NB4 (cell line): ENCODE results near the gene OR4D1.

Experiments
- CTCF ChIP-seq: IDR thresholded peaks from one replicate; pipeline ENCODE4 v1.5.1; 2012; ENCODE audit warnings: low read depth, low read length
- MAX ChIP-seq: IDR thresholded peaks from 2 replicates; pipeline ENCODE4 v1.6.1; 2011; ENCODE audit warnings: low read depth, low read length
- MYC ChIP-seq: IDR thresholded peaks from 2 replicates; pipeline ENCODE4 v1.6.1; 2011; ENCODE audit warnings: low read depth, low read length
- POLR2A ChIP-seq: IDR thresholded peaks from 2 replicates; pipeline ENCODE4 v1.6.1; 2011; ENCODE audit warnings: mild to moderate bottlenecking; ENCODE audit not compliant: insufficient read length; ENCODE audit errors: extremely low read depth

GRCh38 chr17:58200024-58200633 is 51.9 kb downstream of the OR4D1 start:
- TF ChIP-seq MYC, result peak; percentile 46; the same call in 1 of the 2 replicates
- peak; percentile 71 for TF ChIP-seq CTCF
- no peak for TF ChIP-seq POLR2A
- peak; percentile 49 for TF ChIP-seq MAX
